D721Med (cell line): ENCODE results near the gene CASD1.

Experiments
- DNase-seq: peaks from one replicate; pipeline ENCODE4 v3.0.0; 2011; ENCODE audit warnings: low spot score; ENCODE audit not compliant: insufficient read length
- FAIRE-seq: peaks from 2 replicates; lab custom pipeline; 2011; peaks lifted over from hg19 to GRCh38; lab: Jason Lieb, UNC
- CTCF ChIP-seq: IDR thresholded peaks from 2 replicates; pipeline ENCODE4 v1.5.1; 2012; ENCODE audit warnings: mild to moderate bottlenecking, control low read depth; ENCODE audit not compliant: insufficient read depth; ENCODE audit errors: missing control alignments

The CASD1 gene

DNA sequence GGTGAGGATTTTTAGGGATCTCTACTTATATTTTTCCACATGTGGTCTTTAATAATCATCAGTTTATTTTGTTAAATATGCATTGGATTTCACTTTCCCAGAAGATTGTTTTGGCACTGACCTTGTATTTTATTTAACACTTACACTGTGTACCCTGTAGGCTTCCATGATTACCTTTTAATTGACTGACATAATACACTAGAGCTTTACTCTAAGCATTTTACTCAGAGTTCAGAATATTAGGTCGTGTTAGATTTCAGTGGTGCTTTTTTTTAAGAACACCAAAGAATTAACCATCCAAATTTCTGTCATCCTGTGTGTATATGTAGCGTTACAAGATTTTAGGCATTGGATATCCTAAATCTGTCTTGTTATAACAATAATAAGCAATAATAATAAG, 23.1 kb downstream of the CASD1 start:
- no peak for FAIRE-seq
- TF ChIP-seq CTCF, result no peak
- DNase-seq, result no peak

DNA sequence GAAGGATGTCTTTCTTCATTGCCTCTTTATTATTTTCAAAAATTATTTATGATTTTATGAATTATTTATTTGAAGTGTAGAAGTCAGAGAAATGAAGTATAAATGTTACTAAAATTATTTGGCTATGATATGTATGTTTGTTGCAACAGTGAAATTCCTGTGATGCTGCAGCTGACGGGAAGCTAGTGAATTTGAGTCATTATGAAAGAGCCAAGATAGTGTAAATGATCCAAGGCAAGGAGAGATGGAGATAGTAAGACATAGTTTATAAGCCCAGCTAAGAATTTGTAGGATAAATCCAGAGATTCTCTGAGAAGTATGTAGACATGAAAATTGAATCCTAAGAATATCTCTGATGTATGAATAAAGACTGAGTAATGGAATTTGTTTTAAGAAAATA, 30.8 kb downstream of the CASD1 start:
- no peak for TF ChIP-seq CTCF
- DNase-seq (no peak), FAIRE-seq (no peak)

DNA sequence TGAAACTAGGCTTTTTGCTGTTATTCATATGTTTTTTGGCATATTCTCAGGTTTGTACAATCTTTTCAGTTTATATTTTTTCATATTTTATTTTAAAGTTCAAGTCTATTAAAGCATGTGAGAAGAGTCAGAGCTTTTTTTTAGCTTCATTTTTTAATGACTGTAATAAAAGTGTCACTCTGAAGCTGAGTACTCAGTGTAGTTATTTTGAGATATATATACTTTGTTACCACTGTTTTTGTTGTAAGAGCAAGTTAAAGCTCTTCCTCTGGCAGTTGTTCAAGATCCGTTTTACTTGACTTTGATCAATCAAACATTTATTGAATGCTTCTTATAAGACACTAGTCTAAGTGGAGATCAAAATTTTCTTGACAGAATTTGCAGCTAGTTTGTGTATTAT, 37.5 kb downstream of the CASD1 start:
- no peak for TF ChIP-seq CTCF
- DNase-seq, result no peak
- FAIRE-seq, result no peak

DNA sequence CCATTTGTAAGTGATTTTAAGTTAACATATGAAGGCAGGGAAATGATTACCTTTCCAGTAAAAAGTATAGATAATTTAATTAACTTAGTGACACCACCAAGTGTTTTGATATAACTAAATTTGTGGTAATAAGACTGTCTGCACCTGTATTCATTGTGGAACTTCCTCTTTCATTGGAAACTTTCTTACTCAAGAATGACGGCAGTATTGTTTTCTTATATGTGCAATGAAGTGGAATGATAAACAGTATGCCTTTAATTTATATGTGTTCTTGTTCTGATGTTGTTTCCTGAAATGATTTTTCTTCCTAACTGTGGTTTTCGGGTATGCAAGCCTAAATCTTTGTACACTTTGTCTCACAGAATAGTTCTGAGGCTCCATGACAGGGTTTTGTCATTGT, 46.4 kb downstream of the CASD1 start:
- FAIRE-seq, result no peak
- TF ChIP-seq CTCF, result no peak
- no peak for DNase-seq

GRCh38 chr7:94557215-94557614, 47.6 kb downstream of the CASD1 start:
- DNase-seq (no peak), FAIRE-seq (no peak)
- TF ChIP-seq CTCF, result no peak

- FAIRE-seq (no peak), DNase-seq (no peak)
- TF ChIP-seq CTCF, result no peak
These were observed 50.4 kb downstream of the CASD1 start for GRCh38 chr7:94559972-94560371.

GRCh38 chr7:94561841-94562514, 52.4 kb downstream of the CASD1 start:
- DNase-seq (no peak), FAIRE-seq (no peak)

More at GRCh38 chr7:94561841-94562514, 52.4 kb downstream of the CASD1 start:
- TF ChIP-seq CTCF, result no peak
